ENCODE data around the gene RUSC1. TPM values are rescaled to one million over a fixed set of nuclear protein-coding genes. Genes with fewer than 3 reads are reported as not detected.
"Not testable (repeated sequence)": the region's sequence is repeated elsewhere in the genome, so short reads cannot be mapped to it uniquely, and the experiment has no call there.

The RUSC1 gene
- total RNA-seq, 1 donor from 2014 or later, result 43.9 TPM

DNA sequence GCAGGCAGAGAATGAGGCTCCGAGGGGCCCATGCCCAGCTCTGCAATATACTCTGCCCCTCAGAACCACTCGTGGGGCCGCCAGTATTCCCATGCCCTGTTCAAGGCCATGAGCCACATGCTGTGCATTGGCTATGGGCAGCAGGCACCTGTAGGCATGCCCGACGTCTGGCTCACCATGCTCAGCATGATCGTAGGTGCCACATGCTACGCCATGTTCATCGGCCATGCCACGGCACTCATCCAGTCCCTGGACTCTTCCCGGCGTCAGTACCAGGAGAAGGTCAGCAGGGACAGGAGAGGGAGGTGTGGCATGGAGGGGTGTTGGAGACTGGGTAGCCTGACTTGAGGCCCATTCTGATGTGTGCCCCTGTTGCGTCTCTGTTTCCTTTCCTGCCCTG is 36.2 kb upstream of the RUSC1 start:
- DNase-seq (ENCODE audit: low spot score), result no peak
- no peaks in the 10 kb centered on the region for H3K9me3 Mint-ChIP-seq (ENCODE audit: low read depth)
- H3K27me3 Mint-ChIP-seq (ENCODE audit: low read depth), result no peaks in the 10 kb centered on the region
- H3K4me3 Mint-ChIP-seq (ENCODE audit: unreplicated experiment), result no peak overlapping the region
- no peaks in the 10 kb centered on the region for H3K4me1 Mint-ChIP-seq (ENCODE audit: low read depth)
- TF ChIP-seq, protein P1, sequence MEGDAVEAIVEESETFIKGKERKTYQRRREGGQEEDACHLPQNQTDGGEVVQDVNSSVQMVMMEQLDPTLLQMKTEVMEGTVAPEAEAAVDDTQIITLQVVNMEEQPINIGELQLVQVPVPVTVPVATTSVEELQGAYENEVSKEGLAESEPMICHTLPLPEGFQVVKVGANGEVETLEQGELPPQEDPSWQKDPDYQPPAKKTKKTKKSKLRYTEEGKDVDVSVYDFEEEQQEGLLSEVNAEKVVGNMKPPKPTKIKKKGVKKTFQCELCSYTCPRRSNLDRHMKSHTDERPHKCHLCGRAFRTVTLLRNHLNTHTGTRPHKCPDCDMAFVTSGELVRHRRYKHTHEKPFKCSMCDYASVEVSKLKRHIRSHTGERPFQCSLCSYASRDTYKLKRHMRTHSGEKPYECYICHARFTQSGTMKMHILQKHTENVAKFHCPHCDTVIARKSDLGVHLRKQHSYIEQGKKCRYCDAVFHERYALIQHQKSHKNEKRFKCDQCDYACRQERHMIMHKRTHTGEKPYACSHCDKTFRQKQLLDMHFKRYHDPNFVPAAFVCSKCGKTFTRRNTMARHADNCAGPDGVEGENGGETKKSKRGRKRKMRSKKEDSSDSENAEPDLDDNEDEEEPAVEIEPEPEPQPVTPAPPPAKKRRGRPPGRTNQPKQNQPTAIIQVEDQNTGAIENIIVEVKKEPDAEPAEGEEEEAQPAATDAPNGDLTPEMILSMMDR (IDR thresholded peaks at IDR 0.05), result no peak
- no peak overlapping the region for H3K27ac Mint-ChIP-seq (ENCODE audit: unreplicated experiment)
- H3K36me3 Mint-ChIP-seq (ENCODE audit: low read depth), result peaks cover 4% of the 10 kb centered on the region

DNA sequence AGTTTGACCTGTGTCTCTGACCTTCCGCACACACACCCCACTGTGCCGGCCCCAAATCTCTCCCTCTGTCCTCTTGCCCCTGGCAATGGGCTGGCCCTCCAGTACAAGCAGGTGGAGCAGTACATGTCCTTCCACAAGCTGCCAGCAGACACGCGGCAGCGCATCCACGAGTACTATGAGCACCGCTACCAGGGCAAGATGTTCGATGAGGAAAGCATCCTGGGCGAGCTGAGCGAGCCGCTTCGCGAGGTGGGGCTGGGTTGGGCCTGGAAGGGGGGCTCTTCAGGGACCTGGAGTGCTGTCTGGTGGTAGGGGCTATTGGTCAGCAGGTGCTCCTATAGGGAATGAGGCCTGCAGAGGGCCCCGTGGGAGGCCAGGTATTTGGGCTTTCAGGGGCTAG is 35.6 kb upstream of the RUSC1 start:
- no peak overlapping the region for H3K4me3 Mint-ChIP-seq (ENCODE audit: unreplicated experiment)
- no peaks in the 10 kb centered on the region for H3K9me3 Mint-ChIP-seq (ENCODE audit: low read depth)
- no peaks in the 10 kb centered on the region for H3K27me3 Mint-ChIP-seq (ENCODE audit: low read depth)
- H3K4me1 Mint-ChIP-seq (ENCODE audit: low read depth), result no peaks in the 10 kb centered on the region
- DNase-seq (ENCODE audit: low spot score), result no peak
- peaks cover 4% of the 10 kb centered on the region for H3K36me3 Mint-ChIP-seq (ENCODE audit: low read depth)
- TF ChIP-seq, protein P1 (IDR thresholded peaks at IDR 0.05), result no peak
- H3K27ac Mint-ChIP-seq (ENCODE audit: unreplicated experiment), result no peak overlapping the region

DNA sequence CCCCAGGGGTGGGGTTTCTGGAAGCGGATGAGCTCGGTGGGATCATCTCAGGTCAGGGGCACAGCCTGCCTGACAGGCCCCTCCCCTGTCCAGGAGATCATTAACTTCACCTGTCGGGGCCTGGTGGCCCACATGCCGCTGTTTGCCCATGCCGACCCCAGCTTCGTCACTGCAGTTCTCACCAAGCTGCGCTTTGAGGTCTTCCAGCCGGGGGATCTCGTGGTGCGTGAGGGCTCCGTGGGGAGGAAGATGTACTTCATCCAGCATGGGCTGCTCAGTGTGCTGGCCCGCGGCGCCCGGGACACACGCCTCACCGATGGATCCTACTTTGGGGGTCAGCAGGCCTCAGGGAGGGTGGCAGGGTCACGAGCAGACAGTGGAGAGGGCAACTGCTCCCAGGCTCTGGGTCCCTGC is 35.1 kb upstream of the RUSC1 start:
- H3K4me3 Mint-ChIP-seq (ENCODE audit: unreplicated experiment), result no peak overlapping the region

DNA sequence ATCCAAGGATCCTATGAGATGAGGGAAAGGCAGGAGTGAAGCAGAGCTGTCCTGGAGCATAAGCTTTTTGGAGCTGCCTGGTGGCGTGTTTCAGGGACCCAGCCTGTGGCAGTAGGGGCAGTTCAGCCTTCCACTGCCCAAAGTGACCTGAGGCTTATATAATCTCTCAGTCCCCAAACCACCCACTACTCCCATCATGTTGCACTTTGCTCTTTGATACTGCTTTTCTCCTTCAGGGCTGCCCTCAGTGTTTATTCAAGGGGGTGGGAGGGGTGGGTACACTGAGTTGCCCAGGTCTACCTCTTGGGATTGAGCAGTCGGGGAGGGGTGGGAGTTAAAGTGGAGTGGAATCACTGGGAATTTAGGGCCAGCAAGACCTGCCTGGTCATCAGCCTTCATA is 34.1 kb upstream of the RUSC1 start:
- no peak overlapping the region for H3K27ac Mint-ChIP-seq (ENCODE audit: unreplicated experiment)

More for the DNA sequence above, 35.1 kb upstream of the RUSC1 start:
- H3K27me3 Mint-ChIP-seq (ENCODE audit: low read depth), result no peaks in the 10 kb centered on the region
- no peak for DNase-seq (ENCODE audit: low spot score)
- H3K36me3 Mint-ChIP-seq (ENCODE audit: low read depth), result peaks cover 4% of the 10 kb centered on the region
- TF ChIP-seq, protein P1 (IDR thresholded peaks at IDR 0.05), result no peak
- H3K27ac Mint-ChIP-seq (ENCODE audit: unreplicated experiment), result no peak overlapping the region
- no peaks in the 10 kb centered on the region for H3K9me3 Mint-ChIP-seq (ENCODE audit: low read depth)
- H3K4me1 Mint-ChIP-seq (ENCODE audit: low read depth), result no peaks in the 10 kb centered on the region

DNA sequence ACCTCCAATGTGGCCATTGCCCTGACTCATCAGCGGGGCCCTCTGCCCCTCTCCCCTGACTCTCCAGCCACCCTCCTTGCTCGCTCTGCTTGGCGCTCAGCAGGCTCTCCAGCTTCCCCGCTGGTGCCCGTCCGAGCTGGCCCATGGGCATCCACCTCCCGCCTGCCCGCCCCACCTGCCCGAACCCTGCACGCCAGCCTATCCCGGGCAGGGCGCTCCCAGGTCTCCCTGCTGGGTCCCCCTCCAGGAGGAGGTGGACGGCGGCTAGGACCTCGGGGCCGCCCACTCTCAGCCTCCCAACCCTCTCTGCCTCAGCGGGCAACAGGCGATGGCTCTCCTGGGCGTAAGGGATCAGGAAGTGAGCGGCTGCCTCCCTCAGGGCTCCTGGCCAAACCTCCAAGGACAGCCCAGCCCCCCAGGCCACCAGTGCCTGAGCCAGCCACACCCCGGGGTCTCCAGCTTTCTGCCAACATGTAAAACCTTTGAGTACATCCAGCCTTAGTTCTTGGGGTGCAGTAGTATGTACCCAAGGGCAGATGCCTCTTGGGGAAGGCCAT is 32.6 kb upstream of the RUSC1 start:
- Mint-ChIP-seq H3K4me1 (ENCODE audit: low read depth) (no peaks in the 10 kb centered on the region), H3K27me3 (ENCODE audit: low read depth) (no peaks in the 10 kb centered on the region), H3K9me3 (ENCODE audit: low read depth) (no peaks in the 10 kb centered on the region), H3K4me3 (ENCODE audit: unreplicated experiment) (no peak overlapping the region), H3K27ac (ENCODE audit: unreplicated experiment) (no peak overlapping the region), H3K36me3 (ENCODE audit: low read depth) (no peaks in the 10 kb centered on the region)
- DNase-seq (ENCODE audit: low spot score), result no peak
- TF ChIP-seq, protein P1 (IDR thresholded peaks at IDR 0.05), result no peak

More for the DNA sequence above, 34.1 kb upstream of the RUSC1 start:
- DNase-seq (ENCODE audit: low spot score), result no peak
- no peaks in the 10 kb centered on the region for H3K27me3 Mint-ChIP-seq (ENCODE audit: low read depth)
- peaks cover 4% of the 10 kb centered on the region for H3K36me3 Mint-ChIP-seq (ENCODE audit: low read depth)
- TF ChIP-seq, protein P1 (IDR thresholded peaks at IDR 0.05), result no peak
- no peaks in the 10 kb centered on the region for H3K4me1 Mint-ChIP-seq (ENCODE audit: low read depth)
- H3K9me3 Mint-ChIP-seq (ENCODE audit: low read depth), result no peaks in the 10 kb centered on the region
- H3K4me3 Mint-ChIP-seq (ENCODE audit: unreplicated experiment), result no peak overlapping the region

DNA sequence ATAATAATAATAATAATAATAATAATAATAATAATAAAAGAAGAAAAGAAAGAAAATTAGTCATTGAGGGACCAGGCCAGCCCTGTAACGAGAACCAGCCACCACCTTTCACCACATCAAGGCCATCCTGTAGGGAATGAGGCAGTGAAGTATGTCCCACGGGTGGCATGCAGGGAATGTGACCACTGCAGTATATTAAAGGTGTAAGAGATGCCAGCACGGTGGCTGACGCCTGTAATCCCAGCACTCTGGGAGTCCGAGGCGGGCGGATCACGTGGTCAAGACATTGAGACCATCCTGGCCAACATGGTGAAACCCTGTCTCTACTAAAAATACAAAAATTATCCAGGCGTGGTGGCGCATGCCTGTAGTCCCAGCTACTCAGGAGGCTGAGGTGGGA is 29.7 kb upstream of the RUSC1 start:
- not testable (repeated sequence) for H3K4me1 Mint-ChIP-seq (ENCODE audit: low read depth); H3K4me3 Mint-ChIP-seq (ENCODE audit: unreplicated experiment); H3K27me3 Mint-ChIP-seq (ENCODE audit: low read depth); H3K27ac Mint-ChIP-seq (ENCODE audit: unreplicated experiment); H3K9me3 Mint-ChIP-seq (ENCODE audit: low read depth); H3K36me3 Mint-ChIP-seq (ENCODE audit: low read depth); DNase-seq (ENCODE audit: low spot score)

All from chondrocyte (in vitro differentiated cells).